IPS DF 4.7 (cell line): ENCODE data around the gene PRUNE1.

ENCODE experiments used
- DNase-seq: peaks from one replicate; pipeline ENCODE4 v3.0.0-alpha.2; 2013; ENCODE audit warnings: low spot score; ENCODE audit errors: extremely low read depth

Gene PRUNE1, protein sequence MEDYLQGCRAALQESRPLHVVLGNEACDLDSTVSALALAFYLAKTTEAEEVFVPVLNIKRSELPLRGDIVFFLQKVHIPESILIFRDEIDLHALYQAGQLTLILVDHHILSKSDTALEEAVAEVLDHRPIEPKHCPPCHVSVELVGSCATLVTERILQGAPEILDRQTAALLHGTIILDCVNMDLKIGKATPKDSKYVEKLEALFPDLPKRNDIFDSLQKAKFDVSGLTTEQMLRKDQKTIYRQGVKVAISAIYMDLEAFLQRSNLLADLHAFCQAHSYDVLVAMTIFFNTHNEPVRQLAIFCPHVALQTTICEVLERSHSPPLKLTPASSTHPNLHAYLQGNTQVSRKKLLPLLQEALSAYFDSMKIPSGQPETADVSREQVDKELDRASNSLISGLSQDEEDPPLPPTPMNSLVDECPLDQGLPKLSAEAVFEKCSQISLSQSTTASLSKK

DNA sequence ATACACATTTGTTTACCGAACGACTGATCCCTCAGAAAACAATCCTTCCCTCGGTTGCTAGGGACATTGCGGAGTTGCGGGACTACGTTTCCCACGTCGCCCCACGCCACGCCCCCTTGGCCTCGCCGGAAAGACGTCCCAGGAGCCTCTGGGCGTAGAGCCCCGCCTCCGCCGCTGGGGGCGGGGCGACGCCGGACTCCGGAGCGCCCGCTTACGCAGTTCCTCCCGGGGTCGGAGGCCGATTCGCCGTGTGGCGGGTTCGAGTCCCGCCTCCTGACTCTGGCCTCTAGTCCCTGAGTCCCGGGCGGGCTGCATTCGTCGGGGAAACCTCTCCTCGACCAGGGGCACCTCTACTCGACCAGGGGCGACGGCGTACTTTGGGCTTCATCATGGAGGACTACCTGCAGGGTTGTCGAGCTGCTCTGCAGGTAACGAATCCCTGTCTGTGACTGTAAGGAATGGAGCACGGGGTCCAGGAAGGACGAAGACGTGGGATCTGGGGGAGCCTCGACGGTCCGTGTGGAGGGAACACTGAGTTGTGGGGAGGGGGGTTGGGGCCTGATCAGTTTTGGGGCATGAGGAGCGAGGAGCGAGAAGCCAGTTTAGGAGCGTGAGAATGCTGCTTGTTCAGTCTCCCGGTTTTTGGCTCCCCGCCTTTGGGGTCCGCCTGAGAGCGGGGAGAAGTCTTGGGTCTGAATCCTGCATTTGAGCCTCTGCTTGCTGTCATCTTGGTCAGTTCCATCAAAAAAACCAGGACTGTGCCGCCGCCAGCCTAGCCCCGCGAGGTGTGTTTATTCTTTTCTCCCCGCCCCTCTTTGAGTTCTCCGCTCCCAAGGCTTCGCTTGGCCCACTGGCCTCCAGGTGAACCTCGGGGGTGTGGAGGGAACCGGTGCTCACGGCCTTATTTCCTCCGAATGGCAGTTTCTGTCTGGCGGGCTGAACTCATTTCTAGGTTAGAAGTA lies at the start of gene PRUNE1:
Gene PRUNE1 (plus strand): TSS at position 206 of the 962 bp plus-strand sequence. CDS start 184 bp downstream, at position 390.
- DNase-seq = peak; percentile 64

DNA sequence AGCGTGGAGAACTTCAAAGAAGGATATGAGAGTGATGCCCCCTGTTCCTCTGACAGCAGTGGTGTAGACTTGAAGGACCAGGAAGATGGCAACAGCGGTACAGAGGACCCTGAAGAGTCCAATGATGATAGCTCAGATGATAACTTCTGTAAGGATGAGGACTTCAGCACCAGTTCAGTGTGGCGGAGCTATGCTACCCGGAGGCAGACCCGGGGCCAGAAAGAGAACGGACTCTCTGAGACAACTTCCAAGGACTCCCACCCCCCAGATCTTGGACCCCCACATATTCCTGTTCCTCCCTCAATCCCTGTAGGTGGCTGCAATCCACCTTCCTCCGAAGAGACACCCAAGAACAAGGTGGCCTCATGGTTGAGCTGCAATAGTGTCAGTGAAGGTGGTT lies 47.6 kb upstream of the PRUNE1 start:
- DNase-seq = no peak

DNA sequence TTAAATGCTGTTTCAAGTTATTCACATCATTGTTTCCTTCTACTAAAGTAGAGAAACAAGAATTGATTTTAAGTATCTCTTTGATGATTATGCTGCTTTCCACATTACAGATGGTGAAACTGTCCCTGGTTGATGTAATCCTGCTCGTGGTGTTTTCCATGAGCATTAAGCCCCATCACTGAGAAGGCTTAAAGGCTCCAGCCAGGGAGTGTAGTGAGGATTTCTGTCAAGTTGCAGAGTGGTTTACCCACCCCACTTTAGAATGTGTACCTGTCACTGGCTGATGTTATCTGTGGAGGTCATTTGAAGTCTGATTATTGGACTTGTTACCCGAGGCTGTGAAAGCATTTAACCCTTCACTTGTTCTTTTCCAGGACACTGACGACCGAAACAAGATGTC lies 46.5 kb upstream of the PRUNE1 start:
- DNase-seq = no peak

DNA sequence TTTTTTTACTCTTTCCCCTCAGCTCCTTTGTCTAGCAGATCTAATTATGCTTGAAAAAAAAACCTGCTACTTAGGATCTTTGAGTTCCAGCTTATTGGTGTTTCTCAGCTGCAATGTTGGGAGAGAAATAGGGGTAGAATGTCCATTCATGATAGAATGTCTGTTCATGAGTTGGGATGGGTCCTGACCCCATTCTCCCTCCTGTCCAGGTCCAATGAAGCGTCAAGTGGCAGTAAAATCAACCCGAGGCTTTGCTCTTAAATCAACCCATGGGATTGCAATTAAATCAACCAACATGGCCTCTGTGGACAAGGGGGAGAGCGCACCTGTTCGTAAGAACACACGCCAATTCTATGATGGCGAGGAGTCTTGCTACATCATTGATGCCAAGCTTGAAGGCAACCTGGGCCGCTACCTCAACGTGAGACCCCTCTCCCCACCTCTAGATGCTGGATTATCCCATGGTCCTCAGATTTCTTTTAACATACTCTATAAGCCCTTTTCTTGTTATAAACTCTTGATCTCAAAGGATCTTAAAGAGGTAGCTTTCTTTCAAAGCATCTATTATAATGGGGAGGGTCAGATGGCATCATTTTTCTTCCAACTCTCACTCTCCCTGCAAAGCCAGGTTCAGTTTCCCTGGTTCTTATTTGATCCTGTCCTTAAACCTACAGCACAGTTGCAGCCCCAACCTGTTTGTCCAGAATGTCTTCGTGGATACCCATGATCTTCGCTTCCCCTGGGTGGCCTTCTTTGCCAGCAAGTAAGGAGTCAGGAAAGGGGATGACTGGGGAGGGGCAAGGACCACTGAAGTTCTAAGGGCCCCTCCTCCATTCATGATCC lies 44.7 kb upstream of the PRUNE1 start:
- DNase-seq = no peak

DNA sequence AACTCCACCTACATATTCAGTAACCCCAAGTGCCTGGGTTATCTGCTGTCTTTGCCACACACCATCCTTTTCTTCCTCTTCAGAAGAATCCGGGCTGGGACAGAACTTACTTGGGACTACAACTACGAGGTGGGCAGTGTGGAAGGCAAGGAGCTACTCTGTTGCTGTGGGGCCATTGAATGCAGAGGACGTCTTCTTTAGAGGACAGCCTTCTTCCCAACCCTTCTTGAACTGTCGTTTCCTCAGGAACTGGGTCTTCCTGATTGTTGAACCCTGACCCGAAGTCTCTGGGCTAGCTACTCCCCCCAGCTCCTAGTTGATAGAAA lies 44.1 kb upstream of the PRUNE1 start:
- DNase-seq = no peak

- no peak for DNase-seq
Observed at GRCh38 chr1:150965605-150966004, 42.6 kb upstream of the PRUNE1 start.

GRCh38 chr1:150966011-150966410 lies 42.2 kb upstream of the PRUNE1 start:
- DNase-seq = no peak

- DNase-seq = no peak
Observed at GRCh38 chr1:150967936-150968335, 40.3 kb upstream of the PRUNE1 start.

DNA sequence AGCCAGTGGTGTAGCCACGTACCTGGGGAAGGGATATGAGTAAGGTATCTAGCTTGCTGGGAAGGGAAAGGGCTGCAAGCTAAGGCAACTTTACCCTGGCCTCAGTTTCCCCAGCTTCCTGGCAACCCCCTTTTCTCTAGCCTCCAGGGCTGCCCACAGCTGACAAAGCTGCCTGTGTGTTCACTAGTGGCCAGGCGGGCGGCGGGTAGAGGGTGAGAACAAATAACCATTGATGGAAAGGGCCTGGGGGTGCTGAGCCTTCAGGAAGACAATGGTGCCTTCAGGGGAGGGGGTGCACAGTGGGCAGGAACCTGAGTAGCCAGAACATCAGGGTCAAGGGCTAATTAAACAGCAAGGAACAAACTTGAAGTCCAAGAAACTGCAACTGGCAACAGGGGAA lies 39.8 kb upstream of the PRUNE1 start:
- DNase-seq = no peak

GRCh38 chr1:150969626-150970025 lies 38.6 kb upstream of the PRUNE1 start:
- DNase-seq = no peak

DNA sequence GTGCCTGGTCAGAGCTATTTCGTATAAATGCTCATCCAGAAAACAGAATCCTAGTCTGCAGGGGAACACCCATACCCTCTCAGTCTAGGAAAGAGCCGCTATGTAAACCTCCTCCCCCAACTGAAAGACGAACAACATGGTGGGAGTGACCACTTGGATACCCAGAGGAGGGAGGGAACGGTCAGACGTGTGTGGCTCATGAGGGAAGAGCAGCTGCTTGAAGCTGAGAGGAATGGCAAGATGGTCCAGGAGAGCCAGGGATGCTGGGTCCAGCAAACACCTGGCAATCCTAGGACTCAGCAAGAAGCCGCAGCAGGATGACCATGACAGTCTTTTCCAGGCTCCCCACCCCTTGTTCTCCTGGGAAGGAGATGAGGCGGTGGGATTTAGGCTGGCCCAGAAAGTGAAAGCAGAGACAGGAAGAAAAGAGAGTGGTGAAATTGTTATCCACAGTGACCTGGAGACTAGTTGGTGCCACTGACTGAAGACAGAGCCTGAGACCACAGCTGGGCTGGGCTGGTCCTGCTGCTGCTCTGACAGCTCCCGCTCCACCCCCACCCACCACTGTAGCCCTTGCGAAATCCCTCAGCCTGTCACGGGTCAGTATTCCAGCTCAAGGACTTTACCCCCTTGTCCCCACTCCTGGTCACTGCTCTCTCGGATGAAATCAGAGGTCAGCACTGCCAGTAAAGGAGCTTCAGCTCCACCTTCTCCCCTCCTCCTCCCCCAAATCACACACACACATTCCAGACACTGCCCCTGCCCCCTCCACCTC lies 37.3 kb upstream of the PRUNE1 start:
- DNase-seq = no peak

DNA sequence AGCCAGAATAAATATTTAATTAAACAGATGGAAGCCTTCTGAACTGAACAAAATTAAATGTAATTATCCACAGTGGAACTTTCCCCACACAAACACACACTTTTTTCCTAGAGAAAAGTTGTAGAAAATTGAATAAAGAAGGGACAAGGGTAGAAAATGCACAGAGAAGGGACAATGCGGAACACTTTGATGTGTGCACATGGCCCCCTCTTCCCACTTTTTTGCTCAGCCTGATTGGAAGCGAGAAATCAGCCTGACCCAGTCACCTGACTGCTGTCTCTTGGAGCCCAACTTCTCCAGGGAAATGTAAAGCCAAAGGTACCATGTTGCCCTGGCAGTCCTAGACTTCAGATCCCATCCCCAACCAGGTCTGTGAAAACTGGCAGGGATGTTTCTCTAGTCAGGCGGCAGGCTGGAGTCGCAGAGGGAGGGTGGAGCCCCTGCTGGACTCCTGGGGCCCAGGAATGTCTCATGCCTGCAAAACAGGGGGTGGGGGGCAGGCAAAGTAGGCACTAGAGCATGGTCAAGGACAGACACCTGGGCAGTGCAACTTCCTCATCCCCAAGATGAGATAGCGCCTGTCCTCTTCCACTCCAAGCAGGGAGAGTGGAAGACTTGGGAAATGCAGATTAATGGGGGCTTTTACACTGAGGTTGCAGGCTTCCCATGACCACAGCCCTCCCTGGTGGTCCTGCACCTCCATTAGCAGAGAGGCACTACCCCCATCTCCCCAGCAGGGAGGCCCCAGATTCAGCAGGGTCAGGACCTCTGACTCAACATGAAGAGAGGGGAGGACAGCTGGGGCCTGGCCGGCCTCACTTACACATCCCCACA lies 36.4 kb upstream of the PRUNE1 start:
- DNase-seq = no peak

DNA sequence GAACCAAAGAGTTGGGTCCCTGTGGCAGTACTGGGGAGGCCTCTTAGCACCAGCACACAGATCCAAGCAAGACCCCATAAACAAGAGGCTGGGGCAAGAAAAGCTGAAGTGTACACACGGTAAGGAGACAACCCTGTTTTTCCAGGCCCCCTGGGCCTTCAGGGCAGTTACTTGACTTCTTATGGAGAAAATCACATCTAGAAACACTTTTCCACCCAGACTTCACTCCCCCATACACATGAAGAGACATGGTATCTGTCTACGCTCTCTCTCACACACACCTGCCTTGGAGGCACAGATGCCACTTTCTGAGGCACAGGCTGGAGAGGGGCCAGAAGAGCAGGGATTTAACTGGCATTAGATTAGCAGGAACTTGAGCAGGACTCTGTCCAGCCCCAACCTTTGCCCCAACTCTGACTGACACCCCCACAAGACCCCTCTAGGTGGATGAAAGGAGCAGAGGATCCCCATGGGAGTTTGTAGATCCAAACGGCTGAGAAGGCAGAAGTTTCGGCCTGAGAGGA lies 35.8 kb upstream of the PRUNE1 start:
- DNase-seq = no peak

DNA sequence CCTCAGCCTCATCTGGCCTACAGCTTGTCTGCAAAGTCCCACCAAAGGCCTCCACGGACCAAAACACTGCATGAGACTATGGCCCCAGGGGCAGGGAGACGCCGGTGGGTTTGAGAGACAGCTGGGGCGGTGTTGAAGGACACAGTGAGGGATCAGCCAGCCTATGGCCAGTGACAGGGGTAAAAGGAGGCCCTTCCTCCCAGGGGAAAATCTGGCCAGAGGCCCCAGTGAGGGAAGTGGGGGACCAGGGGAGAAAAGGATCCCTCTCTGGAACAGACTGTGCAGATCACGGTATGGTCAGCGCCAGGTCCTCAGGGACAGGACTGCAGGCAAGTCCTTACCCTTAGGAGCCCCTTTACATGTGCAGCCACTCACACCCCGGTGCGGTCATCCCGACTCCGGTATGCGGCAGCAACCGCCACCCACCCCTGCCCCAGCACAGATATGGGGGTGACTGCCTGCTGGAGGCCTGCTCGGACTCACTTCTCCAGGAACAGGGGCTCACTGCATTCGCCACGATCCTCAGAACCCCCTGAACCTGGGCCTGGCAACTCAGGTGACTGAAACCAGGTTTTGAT lies 34.9 kb upstream of the PRUNE1 start:
- DNase-seq = no peak

DNA sequence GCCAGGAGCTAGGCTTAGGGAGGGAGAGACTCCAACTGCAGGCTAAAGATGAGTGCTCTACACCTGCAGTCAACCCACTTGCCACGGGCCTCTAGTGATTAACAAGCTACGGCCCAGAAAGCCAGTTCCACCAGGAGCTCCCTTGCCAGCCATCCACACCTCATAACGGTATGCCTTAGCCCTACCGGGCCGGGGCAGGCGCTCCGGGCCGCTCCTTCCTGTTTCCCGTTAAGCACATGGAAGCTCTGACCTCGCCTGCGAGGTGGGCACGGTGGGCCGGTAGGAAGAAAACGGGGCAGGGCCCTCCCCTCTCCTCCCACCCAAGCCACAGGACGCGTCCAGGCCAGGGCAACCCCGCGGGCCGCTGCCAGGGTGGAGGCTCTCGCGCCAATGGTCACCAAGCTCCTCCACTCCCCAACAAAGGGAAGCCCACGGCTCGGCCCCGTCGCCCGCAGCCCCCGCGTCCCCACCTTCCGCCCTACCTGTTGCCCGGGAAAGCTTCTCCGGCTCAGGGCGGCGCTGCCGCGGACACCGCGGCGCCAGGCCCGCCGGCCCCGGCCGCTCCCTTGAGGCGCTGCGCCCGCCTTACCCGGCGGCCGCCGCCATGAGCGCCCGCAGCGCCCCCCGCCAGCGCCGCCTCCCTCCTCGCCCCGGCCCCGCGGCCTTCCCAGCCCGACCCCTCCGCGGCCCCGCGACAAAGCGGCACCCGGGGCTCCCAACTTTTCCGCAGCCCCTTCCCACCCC lies 34.2 kb upstream of the PRUNE1 start:
- no peak for DNase-seq

DNA sequence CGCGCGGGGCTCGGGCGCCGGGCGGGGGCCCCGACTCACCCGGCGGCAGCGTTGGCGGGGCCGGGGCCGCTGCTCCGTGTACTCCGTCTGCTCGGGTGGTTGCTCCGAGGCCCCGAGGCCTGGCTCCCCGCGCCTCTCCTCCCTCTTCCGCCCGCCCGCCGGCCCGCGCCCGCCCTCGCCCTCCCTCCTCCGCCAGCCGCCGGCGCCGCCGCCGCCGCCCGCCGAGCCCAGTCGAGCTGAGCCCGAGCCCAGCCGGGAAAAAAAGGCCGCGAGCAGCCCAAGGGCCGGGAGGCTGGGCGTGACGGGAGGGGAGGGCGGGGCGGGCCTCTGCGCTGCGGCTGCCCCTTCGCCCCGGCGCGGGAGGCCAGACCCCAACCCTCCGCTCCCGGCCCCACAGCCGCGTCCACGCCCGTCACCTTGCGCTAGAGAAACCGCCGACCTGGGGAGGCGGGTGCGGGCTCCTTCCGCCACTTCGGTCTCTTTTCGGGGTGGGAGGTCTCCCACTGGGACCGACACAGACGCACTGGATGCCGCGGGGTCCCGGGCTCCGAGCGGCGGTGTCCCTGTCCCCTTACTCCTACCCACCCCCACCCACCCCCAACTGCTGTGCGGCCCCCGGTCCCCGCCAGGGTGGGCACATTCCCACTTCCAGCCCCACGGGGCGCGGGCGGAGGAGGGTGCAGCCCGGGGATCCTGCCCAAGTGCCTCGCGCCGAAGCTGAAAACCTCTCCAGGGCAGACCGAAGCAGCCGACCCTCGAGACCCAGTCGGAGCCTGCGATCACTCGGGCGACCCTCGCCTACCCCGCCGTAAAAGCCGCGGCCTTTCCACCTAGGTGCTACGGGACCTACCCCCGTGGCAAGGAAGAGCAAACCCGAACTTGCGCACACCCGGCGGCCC lies 33.4 kb upstream of the PRUNE1 start, which contains the start of gene CERS2:
Gene CERS2 (minus strand): TSS at position 256 of the 899 bp plus-strand sequence. CDS start 5,745 bp downstream, outside the sequence.
- no peak for DNase-seq

DNA sequence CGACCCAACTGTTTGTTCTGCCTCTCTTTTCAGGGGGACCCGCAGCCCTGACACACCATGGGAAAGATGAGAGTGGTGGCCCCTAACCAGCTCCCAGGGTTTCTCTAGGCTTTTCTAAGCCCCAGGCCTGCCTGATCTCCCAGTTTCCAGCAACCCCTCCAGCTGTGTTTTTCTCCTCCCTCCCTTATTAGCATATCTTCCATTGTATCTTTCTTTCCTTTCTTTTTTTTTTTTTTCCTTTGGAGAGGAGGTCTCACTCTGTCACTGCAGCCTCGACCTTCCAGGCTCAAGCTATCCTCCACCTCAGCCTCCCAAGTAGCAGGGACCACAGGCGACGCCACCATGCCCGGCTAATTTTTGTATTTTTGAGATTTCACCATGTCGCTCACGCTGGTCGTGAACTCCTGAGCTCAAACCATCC lies 31.8 kb upstream of the PRUNE1 start:
- DNase-seq = no peak
